ENCODE results near the gene SPSB4. TPM values are rescaled to one million over a fixed set of nuclear protein-coding genes. Genes with fewer than 3 reads are reported as not detected.
"Not testable (repeated sequence)": the region's sequence is repeated elsewhere in the genome, so short reads cannot be mapped to it uniquely, and the experiment has no call there.

Gene SPSB4
- total RNA-seq, 1 donor, result not detected

DNA sequence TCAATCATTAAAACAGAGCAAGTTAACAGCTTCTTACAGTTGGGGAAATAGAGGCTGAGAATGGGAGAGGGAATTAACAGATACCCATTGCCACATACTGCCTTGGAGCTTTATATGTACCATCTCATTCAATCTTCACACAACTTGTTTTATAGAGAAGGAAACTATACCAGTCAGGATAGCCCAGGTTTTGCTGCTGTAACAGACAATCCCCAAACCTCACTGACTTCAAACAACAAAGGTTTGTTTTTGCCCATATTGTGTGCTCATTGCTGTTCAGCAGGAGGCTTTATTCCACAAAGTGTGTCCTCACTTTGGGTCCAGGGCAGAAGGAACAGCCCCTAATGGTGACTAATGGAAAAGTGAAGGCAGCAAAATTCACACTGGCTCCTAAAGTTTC lies 59.2 kb downstream of the SPSB4 start:
- H3K9me3 ChIP-seq (ENCODE audit: low read depth, low read length), result no peaks in the 10 kb centered on the region
- H4K20me1 ChIP-seq (ENCODE audit: insufficient read depth, low read length), result no peaks in the 10 kb centered on the region
- H3K4me3 ChIP-seq (ENCODE audit: insufficient read depth, low read length), result no peak overlapping the region
- no peaks in the 10 kb centered on the region for H3K36me3 ChIP-seq (ENCODE audit: insufficient read depth, low read length)
- no peaks in the 10 kb centered on the region for H3K79me2 ChIP-seq (ENCODE audit: insufficient read depth, low read length)
- H3K27me3 ChIP-seq (ENCODE audit: insufficient read depth, low read length), result no peaks in the 10 kb centered on the region
- no peak overlapping the region for H2AFZ ChIP-seq (ENCODE audit: low read length)
- no peak for DNase-seq (ENCODE audit: insufficient read length, low spot score, missing footprints)
- TF ChIP-seq, protein P1, sequence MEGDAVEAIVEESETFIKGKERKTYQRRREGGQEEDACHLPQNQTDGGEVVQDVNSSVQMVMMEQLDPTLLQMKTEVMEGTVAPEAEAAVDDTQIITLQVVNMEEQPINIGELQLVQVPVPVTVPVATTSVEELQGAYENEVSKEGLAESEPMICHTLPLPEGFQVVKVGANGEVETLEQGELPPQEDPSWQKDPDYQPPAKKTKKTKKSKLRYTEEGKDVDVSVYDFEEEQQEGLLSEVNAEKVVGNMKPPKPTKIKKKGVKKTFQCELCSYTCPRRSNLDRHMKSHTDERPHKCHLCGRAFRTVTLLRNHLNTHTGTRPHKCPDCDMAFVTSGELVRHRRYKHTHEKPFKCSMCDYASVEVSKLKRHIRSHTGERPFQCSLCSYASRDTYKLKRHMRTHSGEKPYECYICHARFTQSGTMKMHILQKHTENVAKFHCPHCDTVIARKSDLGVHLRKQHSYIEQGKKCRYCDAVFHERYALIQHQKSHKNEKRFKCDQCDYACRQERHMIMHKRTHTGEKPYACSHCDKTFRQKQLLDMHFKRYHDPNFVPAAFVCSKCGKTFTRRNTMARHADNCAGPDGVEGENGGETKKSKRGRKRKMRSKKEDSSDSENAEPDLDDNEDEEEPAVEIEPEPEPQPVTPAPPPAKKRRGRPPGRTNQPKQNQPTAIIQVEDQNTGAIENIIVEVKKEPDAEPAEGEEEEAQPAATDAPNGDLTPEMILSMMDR (IDR thresholded peaks at IDR 0.05; ENCODE audit: extremely low read depth, low read depth, low read length), result no peak
- no peak overlapping the region for H3K27ac ChIP-seq (ENCODE audit: low read depth, low read length)
- no peaks in the 10 kb centered on the region for H3K4me1 ChIP-seq (ENCODE audit: insufficient read depth, low read length)
- no peak overlapping the region for H3K4me2 ChIP-seq (ENCODE audit: insufficient read depth, low read length)

DNA sequence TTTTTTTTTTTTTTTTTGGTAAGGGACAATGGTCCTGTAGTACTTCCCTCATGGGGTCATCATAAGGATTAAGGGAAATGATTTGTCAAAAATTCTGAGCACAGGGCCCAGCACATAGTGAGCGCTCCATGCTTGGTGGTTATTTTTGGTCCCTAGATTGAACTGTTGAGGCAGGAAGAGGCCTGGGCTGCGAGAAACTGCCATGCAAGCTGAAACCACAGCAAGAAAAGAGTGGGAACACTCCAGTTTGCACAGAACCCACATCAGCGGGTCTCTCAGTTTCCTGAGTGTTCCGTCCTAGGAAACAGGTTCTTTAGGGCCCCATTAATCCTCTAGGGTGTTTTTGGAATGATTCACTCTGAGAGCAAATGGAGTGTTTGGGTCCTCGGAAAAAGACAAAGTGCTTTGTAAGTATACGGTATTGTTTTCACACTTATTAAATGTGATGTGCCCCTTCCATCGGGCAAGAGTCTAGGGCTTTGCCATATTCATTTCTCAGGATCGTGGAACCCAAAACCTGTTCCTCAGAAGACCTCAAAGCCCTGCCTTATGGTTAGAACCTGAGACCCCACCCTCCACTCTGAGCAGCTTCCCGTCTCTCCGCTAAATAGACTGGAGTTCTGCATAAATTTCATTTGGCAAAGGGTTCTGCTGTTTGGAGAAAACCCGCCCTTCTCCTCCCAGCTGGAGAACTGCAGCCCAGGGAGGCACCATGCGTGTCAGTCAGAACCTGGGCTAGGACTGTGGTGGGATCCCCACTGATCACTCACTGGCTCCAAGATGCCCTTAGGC lies 60.4 kb downstream of the SPSB4 start:
- TF ChIP-seq, protein P1 (IDR thresholded peaks at IDR 0.05; ENCODE audit: extremely low read depth, low read depth, low read length), result no peak
- H3K4me2 ChIP-seq (ENCODE audit: insufficient read depth, low read length), result no peak overlapping the region
- no peak overlapping the region for H2AFZ ChIP-seq (ENCODE audit: low read length)
- H3K27me3 ChIP-seq (ENCODE audit: insufficient read depth, low read length), result no peaks in the 10 kb centered on the region
- no peaks in the 10 kb centered on the region for H3K79me2 ChIP-seq (ENCODE audit: insufficient read depth, low read length)
- no peak overlapping the region for H3K4me3 ChIP-seq (ENCODE audit: insufficient read depth, low read length)
- no peaks in the 10 kb centered on the region for H3K36me3 ChIP-seq (ENCODE audit: insufficient read depth, low read length)
- H3K9me3 ChIP-seq (ENCODE audit: low read depth, low read length), result no peaks in the 10 kb centered on the region
- DNase-seq (ENCODE audit: insufficient read length, low spot score, missing footprints), result no peak
- H3K4me1 ChIP-seq (ENCODE audit: insufficient read depth, low read length), result no peaks in the 10 kb centered on the region
- H4K20me1 ChIP-seq (ENCODE audit: insufficient read depth, low read length), result no peaks in the 10 kb centered on the region
- H3K27ac ChIP-seq (ENCODE audit: low read depth, low read length), result no peak overlapping the region

DNA sequence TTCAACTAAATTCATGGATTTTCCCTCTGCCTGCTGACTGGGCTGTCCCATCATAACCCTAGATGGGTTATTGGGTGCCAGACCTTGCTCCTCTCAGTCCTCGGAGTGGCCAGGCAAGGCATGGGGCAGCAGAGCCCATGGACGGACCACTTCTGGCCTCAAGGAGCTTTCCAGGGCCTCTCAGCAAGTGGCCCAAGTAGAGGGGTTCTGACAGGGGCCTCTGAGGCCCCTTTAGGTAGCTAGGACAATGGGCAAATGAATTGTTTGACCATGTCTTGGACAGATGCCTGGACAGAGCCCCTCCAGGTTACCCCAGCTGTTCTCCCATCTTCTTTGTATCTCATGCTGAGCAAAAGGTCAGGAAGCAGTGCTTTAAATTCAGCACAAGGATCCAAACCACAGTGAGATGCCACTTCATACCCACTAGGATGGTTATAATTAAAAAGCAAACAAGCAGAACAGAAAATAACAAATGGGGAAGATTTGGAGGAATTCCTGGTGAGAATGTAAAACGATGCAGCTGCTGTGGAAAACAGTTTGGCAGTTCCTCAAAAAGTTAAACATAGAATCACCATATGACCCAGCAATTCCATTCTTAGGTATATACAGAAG lies 61.6 kb downstream of the SPSB4 start:
- Histone ChIP-seq H3K9me3 (ENCODE audit: low read depth, low read length) (no peaks in the 10 kb centered on the region), H2AFZ (ENCODE audit: low read length) (no peak overlapping the region), H4K20me1 (ENCODE audit: insufficient read depth, low read length) (no peaks in the 10 kb centered on the region), H3K27ac (ENCODE audit: low read depth, low read length) (no peak overlapping the region), H3K4me1 (ENCODE audit: insufficient read depth, low read length) (no peaks in the 10 kb centered on the region), H3K4me2 (ENCODE audit: insufficient read depth, low read length) (no peak overlapping the region), H3K4me3 (ENCODE audit: insufficient read depth, low read length) (no peak overlapping the region), H3K27me3 (ENCODE audit: insufficient read depth, low read length) (no peaks in the 10 kb centered on the region), H3K79me2 (ENCODE audit: insufficient read depth, low read length) (no peaks in the 10 kb centered on the region), H3K36me3 (ENCODE audit: insufficient read depth, low read length) (no peaks in the 10 kb centered on the region)
- TF ChIP-seq, protein P1 (IDR thresholded peaks at IDR 0.05; ENCODE audit: extremely low read depth, low read depth, low read length), result no peak
- no peak for DNase-seq (ENCODE audit: insufficient read length, low spot score, missing footprints)

DNA sequence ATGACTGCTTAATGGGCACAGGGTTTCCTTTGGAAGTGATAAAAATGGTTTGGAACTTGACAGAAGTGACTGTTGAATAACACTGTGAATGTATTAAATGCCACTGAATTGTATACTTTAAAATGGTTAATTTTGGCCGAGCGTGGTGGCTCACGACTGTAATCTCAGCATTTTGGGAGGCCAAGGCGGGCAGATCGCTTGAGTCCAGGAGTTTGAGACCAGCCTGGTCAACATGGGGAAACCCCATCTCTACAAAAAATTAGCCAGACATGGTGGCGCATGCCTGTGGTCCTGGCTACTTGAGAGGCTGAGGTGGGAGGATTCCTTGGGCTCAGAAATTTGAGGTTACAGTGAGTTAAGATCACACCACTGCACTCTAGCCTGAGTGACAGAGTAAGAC lies 62.5 kb downstream of the SPSB4 start:
- not testable (repeated sequence) for DNase-seq (ENCODE audit: insufficient read length, low spot score, missing footprints); H3K4me2 ChIP-seq (ENCODE audit: insufficient read depth, low read length); H3K4me3 ChIP-seq (ENCODE audit: insufficient read depth, low read length); H3K27ac ChIP-seq (ENCODE audit: low read depth, low read length); H2AFZ ChIP-seq (ENCODE audit: low read length); H3K9me3 ChIP-seq (ENCODE audit: low read depth, low read length); H3K36me3 ChIP-seq (ENCODE audit: insufficient read depth, low read length); H4K20me1 ChIP-seq (ENCODE audit: insufficient read depth, low read length); H3K79me2 ChIP-seq (ENCODE audit: insufficient read depth, low read length); H3K4me1 ChIP-seq (ENCODE audit: insufficient read depth, low read length); H3K27me3 ChIP-seq (ENCODE audit: insufficient read depth, low read length)

Measured in osteoblast (primary cell).